SJCRH30 (cell line): ENCODE data around the gene CSRP2. TPM values are rescaled to one million over a fixed set of nuclear protein-coding genes. Genes with fewer than 3 reads are reported as not detected.

Experiments used
- total RNA-seq: library from RNA; depleted of rRNA; stranded (reverse); fragments of >200 nt; shearing (Covaris generic); gene quantifications from 2 replicates; pipeline ENCODE4 v1.2.3, GENCODE V29; 2014; rRNA removed

The CSRP2 gene
- total RNA-seq, 1 experiment from 2014 or later = 131 TPM

Other genes starting within 250 kb of the CSRP2 start
- 37.5 and 41.3 TPM in 2 replicates for gene ZDHHC17, start 114.9 kb downstream of the CSRP2 start, total RNA-seq
- 31.4 and 32.7 TPM in 2 replicates for gene E2F7, start 186.6 kb upstream of the CSRP2 start, total RNA-seq